ENCODE measurements around the gene ARHGAP32.

GRCh38 chr11:129066229-129066628 is 125.9 kb downstream of the ARHGAP32 start:
- TF ChIP-seq POLR2A (IDR thresholded peaks at IDR 0.05) (no peak), CTCF (IDR thresholded peaks at IDR 0.05) (no peak)
